Loucy (cell line): ENCODE results near the gene SAMHD1.
"Not testable (repeated sequence)": the region's sequence is repeated elsewhere in the genome, so short reads cannot be mapped to it uniquely, and the experiment has no call there.

Experiments used
- H2AFZ ChIP-seq: fragments of 200-600 bp; sonication (generic); 2 replicates; pipeline ENCODE4 v1.6.0; 2016; ENCODE audit warnings: antibody characterized with exemption, mild to moderate bottlenecking, low read length, moderate library complexity
- H3F3A ChIP-seq: fragments of 200-600 bp; 2 replicates; pipeline ENCODE4 v1.6.0; 2016; ENCODE audit warnings: antibody characterized with exemption, low read depth, mild to moderate bottlenecking
- H3K27me3 ChIP-seq: fragments of 200-600 bp; sonication (generic); 2 replicates; pipeline ENCODE4 v1.6.1; 2014; ENCODE audit warnings: low read length, mild to moderate bottlenecking; ENCODE audit not compliant: insufficient read depth, poor library complexity, severe bottlenecking
- H3K36me3 ChIP-seq: fragments of 200-600 bp; sonication (generic); 2 replicates; pipeline ENCODE4 v1.6.1; 2016; ENCODE audit warnings: low read length; ENCODE audit not compliant: insufficient read depth
- H3K4me1 ChIP-seq: fragments of 200-600 bp; sonication (generic); 2 replicates; pipeline ENCODE4 v1.5.1; 2014; ENCODE audit warnings: low read length, mild to moderate bottlenecking; ENCODE audit not compliant: insufficient read depth, poor library complexity, severe bottlenecking
- H3K4me2 ChIP-seq: fragments of 200-600 bp; sonication (generic); 2 replicates; pipeline ENCODE4 v1.6.0; 2014; ENCODE audit warnings: antibody characterized with exemption, low read length, low read depth, mild to moderate bottlenecking; ENCODE audit not compliant: poor library complexity, severe bottlenecking
- H3K4me3 ChIP-seq: fragments of 200-600 bp; sonication (generic); 2 replicates; pipeline ENCODE4 v1.5.1; 2014; ENCODE audit warnings: low read length, mild to moderate bottlenecking, mixed read lengths; ENCODE audit not compliant: poor library complexity, severe bottlenecking
- H3K79me2 ChIP-seq: fragments of 200-600 bp; sonication (generic); 2 replicates; pipeline ENCODE4 v1.6.1; 2014; ENCODE audit warnings: low read length; ENCODE audit not compliant: insufficient read depth
- H3K9ac ChIP-seq: fragments of 200-600 bp; sonication (generic); 2 replicates; pipeline ENCODE4 v1.6.0; 2014; ENCODE audit warnings: mild to moderate bottlenecking, low read depth, low read length, moderate library complexity; ENCODE audit not compliant: poor library complexity, severe bottlenecking
- H3K9me2 ChIP-seq: fragments of 200-600 bp; sonication (generic); replicated peaks from 2 replicates; pipeline ENCODE4 v1.6.1; 2016; ENCODE audit warnings: low read depth, low read length, mixed read lengths
- H3K9me3 ChIP-seq: fragments of 200-600 bp; sonication (generic); 2 replicates; pipeline ENCODE4 v1.6.1; 2014; ENCODE audit warnings: mild to moderate bottlenecking, antibody characterized with exemption, low read length, low read depth; ENCODE audit not compliant: insufficient read depth
- H4K20me1 ChIP-seq: fragments of 200-600 bp; sonication (generic); 2 replicates; pipeline ENCODE4 v1.6.0; 2014; ENCODE audit warnings: antibody characterized with exemption, low read length, mild to moderate bottlenecking; ENCODE audit not compliant: insufficient read depth, poor library complexity, severe bottlenecking
- EZH2phosphoT487 ChIP-seq: fragments of 200-600 bp; IDR thresholded peaks from 2 replicates; pipeline ENCODE4 v1.6.1; 2018; ENCODE audit warnings: antibody characterized with exemption, mild to moderate bottlenecking, moderate library complexity, borderline replicate concordance
- TF ChIP-seq, protein P1 (sequence below): fragments of 200-600 bp; sonication (generic); conservative IDR thresholded peaks from 2 replicates; pipeline ENCODE4 v1.5.1; 2014; ENCODE audit warnings: mild to moderate bottlenecking, antibody characterized with exemption, low read length

SAMHD1 gene

DNA sequence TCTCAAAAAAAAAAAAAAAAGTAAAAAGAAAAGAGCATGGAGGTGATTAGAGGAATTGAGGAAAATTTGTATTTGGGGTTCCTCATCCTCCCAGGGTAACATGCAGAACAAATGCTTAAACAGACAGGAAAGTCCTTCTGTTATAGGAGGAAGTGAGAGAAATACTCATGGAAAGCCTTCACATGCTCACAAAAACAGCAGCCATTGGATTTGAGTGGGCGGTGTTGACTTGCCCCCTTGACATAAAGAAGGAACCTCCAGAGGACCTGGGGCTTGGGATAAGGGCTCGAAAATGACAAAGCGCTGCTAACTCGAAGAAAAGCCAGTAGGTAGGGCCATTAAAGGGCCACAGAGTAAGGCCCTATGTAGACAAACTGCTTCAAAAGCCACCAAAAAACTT lies 17.5 kb upstream of the SAMHD1 start:
- Histone ChIP-seq H3F3A (no peaks in the 10 kb centered on the region), H3K4me2 (no peak overlapping the region), H3K79me2 (no peaks in the 10 kb centered on the region), H3K36me3 (no peaks in the 10 kb centered on the region), H4K20me1 (no peaks in the 10 kb centered on the region), H3K4me3 (no peak overlapping the region), H3K27me3 (no peaks in the 10 kb centered on the region), H3K9me2 (no peaks in the 10 kb centered on the region), H3K9ac (no peak overlapping the region), H2AFZ (peak overlapping the region; percentile 80), H3K4me1 (peaks cover 17% of the 10 kb centered on the region), H3K9me3 (no peaks in the 10 kb centered on the region)
- TF ChIP-seq, protein P1, sequence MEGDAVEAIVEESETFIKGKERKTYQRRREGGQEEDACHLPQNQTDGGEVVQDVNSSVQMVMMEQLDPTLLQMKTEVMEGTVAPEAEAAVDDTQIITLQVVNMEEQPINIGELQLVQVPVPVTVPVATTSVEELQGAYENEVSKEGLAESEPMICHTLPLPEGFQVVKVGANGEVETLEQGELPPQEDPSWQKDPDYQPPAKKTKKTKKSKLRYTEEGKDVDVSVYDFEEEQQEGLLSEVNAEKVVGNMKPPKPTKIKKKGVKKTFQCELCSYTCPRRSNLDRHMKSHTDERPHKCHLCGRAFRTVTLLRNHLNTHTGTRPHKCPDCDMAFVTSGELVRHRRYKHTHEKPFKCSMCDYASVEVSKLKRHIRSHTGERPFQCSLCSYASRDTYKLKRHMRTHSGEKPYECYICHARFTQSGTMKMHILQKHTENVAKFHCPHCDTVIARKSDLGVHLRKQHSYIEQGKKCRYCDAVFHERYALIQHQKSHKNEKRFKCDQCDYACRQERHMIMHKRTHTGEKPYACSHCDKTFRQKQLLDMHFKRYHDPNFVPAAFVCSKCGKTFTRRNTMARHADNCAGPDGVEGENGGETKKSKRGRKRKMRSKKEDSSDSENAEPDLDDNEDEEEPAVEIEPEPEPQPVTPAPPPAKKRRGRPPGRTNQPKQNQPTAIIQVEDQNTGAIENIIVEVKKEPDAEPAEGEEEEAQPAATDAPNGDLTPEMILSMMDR: no peak
- TF ChIP-seq EZH2phosphoT487: no peak

DNA sequence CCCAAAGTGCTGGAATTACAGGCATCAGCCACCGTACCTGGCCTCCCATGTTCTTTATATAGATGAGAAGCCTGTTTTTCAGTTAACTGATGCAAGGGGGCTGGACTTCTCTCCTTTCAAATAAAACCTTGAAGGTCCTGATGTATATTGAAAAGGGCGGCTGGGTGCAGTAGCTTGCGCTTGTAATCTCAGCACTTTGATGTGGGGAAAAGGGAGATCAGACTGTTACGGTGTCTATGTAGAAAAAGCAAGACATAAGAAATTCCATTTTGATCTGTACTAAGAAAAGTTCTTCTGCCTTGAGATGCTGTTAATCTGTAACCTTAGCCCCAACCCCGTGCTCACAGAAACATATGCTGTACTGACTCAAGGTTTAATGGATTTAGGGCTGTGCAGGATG lies 16.1 kb upstream of the SAMHD1 start:
- H3K79me2 ChIP-seq: no peaks in the 10 kb centered on the region
- H4K20me1 ChIP-seq: no peaks in the 10 kb centered on the region
- H3K4me3 ChIP-seq: no peak overlapping the region
- H3K4me2 ChIP-seq: no peak overlapping the region
- H3K9ac ChIP-seq: no peak overlapping the region
- no peaks in the 10 kb centered on the region for H3K27me3 ChIP-seq
- TF ChIP-seq, protein P1: no peak
- no peak for TF ChIP-seq EZH2phosphoT487
- H3K4me1 ChIP-seq: peaks cover 13% of the 10 kb centered on the region
- no peaks in the 10 kb centered on the region for H3F3A ChIP-seq
- H3K9me2 ChIP-seq: no peaks in the 10 kb centered on the region
- no peaks in the 10 kb centered on the region for H3K9me3 ChIP-seq
- H2AFZ ChIP-seq: no peak overlapping the region
- H3K36me3 ChIP-seq: no peaks in the 10 kb centered on the region

DNA sequence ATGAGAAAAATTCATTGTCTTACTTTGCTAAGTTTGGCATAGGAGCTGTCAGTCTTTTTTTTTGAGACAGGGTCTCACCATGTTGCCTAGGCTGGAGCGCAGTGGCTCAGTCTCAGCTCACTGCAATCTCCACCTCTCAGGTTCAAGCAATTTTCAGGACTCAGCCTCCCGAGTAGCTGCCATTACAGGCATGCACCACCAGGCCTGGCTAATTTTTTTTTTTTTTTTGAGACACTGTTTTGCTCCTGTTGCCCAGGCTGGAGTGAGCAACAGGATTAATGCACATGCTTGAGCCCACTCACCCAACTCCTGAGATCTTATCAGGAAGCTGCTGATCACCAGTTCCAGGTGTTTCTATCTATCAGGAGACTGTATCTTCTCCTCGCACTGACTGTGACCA lies 15.5 kb upstream of the SAMHD1 start:
- not testable (repeated sequence) for H3K27me3 ChIP-seq, H3K9me2 ChIP-seq, H4K20me1 ChIP-seq, H3K4me2 ChIP-seq, H3K4me3 ChIP-seq, H3K36me3 ChIP-seq, H3K9ac ChIP-seq, H3K79me2 ChIP-seq, H3F3A ChIP-seq, H3K9me3 ChIP-seq, H2AFZ ChIP-seq
- peaks cover 13% of the 10 kb centered on the region for H3K4me1 ChIP-seq
- TF ChIP-seq, protein P1: 0 out of 2 replicates have a peak, but pooled peaks have one; percentile 9

DNA sequence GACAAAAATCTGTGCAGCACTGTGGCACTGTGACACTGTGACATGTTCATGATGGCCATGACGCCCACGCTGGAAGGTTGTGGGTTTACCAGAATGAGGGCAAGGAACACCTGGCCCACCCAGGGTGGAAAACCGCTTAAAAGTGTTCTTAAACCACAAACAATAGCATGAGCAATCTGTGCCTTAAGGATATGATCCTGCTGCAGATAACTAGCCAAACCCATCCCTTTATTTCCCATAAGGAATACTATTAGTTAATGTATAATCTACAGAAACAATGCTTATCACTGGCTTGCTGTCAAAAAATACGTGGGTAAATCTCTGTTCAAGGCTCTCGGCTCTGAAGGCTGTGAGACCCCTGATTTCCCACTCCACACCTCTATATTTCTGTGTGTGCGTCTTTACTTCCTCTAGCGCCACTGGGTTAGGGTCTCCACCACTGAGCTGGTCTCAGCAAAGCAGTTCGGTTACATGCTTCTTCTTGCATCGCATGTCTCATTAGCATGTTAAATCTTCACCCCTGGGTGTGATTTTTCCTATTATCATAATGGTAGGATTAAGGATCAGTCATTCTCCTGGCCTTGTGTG lies 10.9 kb upstream of the SAMHD1 start:
- not testable (repeated sequence) for H3K4me1 ChIP-seq, H3K9me2 ChIP-seq, H3K9ac ChIP-seq, H3K27me3 ChIP-seq, H3K4me2 ChIP-seq, H3K4me3 ChIP-seq, H3F3A ChIP-seq, H2AFZ ChIP-seq, H4K20me1 ChIP-seq, H3K9me3 ChIP-seq, H3K36me3 ChIP-seq, H3K79me2 ChIP-seq
